ENCODE results near the gene CST11. TPM values are rescaled to one million over a fixed set of nuclear protein-coding genes. Genes with fewer than 3 reads are reported as not detected.

CST11 gene
- total RNA-seq (2022; extraction: Qiagen RNA extraction; ENCODE audit: low read depth) = not detected in 5 replicates

GRCh38 chr20:23452776-23453175, at the start of gene CST11:
Gene CST11, minus strand, starts transcription at chr20:23452876. Its CDS starts 65 bp downstream, at chr20:23452811.

GRCh38 chr20:23490817-23491216, 38.1 kb upstream of the CST11 start, which contains the start of gene CST8:
Gene CST8, plus strand, starts transcription at chr20:23491117. Its CDS starts 551 bp downstream, at chr20:23491668.

GRCh38 chr20:23420943-23421931, 31.4 kb downstream of the CST11 start, which contains the start of gene NAPB:
Gene NAPB, minus strand, starts transcription at chr20:23421488. Its CDS starts 86 bp downstream, at chr20:23421402.

Other genes starting within 250 kb of the CST11 start
- gene NXT1, start 102.1 kb downstream of the CST11 start, total RNA-seq (2022; extraction: Qiagen RNA extraction; ENCODE audit: low read depth) = 58.7 to 78.5 TPM (median 74.0 TPM) in 5 replicates
- gene GZF1, start 90.7 kb downstream of the CST11 start, total RNA-seq (2022; extraction: Qiagen RNA extraction; ENCODE audit: low read depth) = 7.8 to 11.6 TPM (median 9.5 TPM) in 5 replicates
- 2.8 to 4.1 TPM (median 3.6 TPM) in 5 replicates for gene NAPB, start 31.4 kb downstream of the CST11 start, total RNA-seq (2022; extraction: Qiagen RNA extraction; ENCODE audit: low read depth)
- gene CSTL1, start 13.2 kb downstream of the CST11 start, total RNA-seq (2022; extraction: Qiagen RNA extraction; ENCODE audit: low read depth) = not detected in 5 replicates
- not detected in 5 replicates for gene CST8, start 38.2 kb upstream of the CST11 start, total RNA-seq (2022; extraction: Qiagen RNA extraction; ENCODE audit: low read depth)
- not detected in 5 replicates for gene CST9L, start 115.6 kb upstream of the CST11 start, total RNA-seq (2022; extraction: Qiagen RNA extraction; ENCODE audit: low read depth)
- gene CST9, start 153.0 kb upstream of the CST11 start, total RNA-seq (2022; extraction: Qiagen RNA extraction; ENCODE audit: low read depth) = not detected in 5 replicates
- 206 to 378 TPM (median 367 TPM) in 5 replicates for gene CST3, start 185.1 kb upstream of the CST11 start, total RNA-seq (2022; extraction: Qiagen RNA extraction; ENCODE audit: low read depth)
- not detected in 5 replicates for gene CST4, start 236.2 kb upstream of the CST11 start, total RNA-seq (2022; extraction: Qiagen RNA extraction; ENCODE audit: low read depth)

All from A549 treated with CpdA at 1 μM for 4 hours (cell line).